Neural cell (in vitro differentiated cells): Measurements from ENCODE around the gene KRT6C.

ENCODE experiments used
- EZH2 ChIP-seq: fragments of 200-600, 300-800 bp; shearing (Covaris generic), sonication (generic); IDR thresholded peaks from 2 replicates; pipeline ENCODE4 v1.6.1; 2014; ENCODE audit warnings: antibody characterized with exemption, low read length, borderline replicate concordance, mild to moderate bottlenecking; ENCODE audit not compliant: insufficient read depth, poor library complexity, severe bottlenecking
- TAF1 ChIP-seq: IDR thresholded peaks from 2 replicates; pipeline ENCODE4 v1.6.1; 2012; ENCODE audit warnings: low read depth
- TF ChIP-seq, protein P1 (sequence below): fragments of 450-650 bp; IDR thresholded peaks from 2 replicates; pipeline ENCODE4 v1.5.1; 2014; ENCODE audit warnings: antibody characterized with exemption, mild to moderate bottlenecking, moderate library complexity; ENCODE audit not compliant: poor library complexity, severe bottlenecking

DNA sequence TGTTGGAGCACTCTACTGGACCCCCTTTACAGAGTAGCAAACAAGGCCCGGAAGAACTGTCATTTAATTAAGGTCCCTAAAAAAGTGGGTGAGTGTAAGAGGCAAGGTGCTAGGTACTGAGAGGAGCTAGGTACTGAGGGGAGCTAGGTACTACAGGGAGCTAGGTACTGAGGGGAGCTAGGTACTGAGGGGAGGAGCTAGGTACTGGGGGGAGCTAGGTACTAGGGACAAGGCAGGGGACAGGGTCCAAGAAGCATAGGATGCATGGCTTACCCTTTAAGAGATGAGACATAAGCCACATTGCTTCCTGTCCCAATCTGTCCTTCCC lies 41.7 kb upstream of the KRT6C start:
- TF ChIP-seq, protein P1, sequence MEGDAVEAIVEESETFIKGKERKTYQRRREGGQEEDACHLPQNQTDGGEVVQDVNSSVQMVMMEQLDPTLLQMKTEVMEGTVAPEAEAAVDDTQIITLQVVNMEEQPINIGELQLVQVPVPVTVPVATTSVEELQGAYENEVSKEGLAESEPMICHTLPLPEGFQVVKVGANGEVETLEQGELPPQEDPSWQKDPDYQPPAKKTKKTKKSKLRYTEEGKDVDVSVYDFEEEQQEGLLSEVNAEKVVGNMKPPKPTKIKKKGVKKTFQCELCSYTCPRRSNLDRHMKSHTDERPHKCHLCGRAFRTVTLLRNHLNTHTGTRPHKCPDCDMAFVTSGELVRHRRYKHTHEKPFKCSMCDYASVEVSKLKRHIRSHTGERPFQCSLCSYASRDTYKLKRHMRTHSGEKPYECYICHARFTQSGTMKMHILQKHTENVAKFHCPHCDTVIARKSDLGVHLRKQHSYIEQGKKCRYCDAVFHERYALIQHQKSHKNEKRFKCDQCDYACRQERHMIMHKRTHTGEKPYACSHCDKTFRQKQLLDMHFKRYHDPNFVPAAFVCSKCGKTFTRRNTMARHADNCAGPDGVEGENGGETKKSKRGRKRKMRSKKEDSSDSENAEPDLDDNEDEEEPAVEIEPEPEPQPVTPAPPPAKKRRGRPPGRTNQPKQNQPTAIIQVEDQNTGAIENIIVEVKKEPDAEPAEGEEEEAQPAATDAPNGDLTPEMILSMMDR: no peak
- no peak for TF ChIP-seq TAF1
- TF ChIP-seq EZH2: no peak
